HepG2 (cell line): ENCODE data around the gene PANK1. TPM values are rescaled to one million over a fixed set of nuclear protein-coding genes. Genes with fewer than 3 reads are reported as not detected.

Experiments used
- ATAC-seq: fragments of 200-7000 bp; cut with Tn5 transposase; 3 replicates; pipeline ENCODE4 v1.9.1; 2020; ENCODE audit warnings: mild to moderate bottlenecking, moderate library complexity
- BruUV-seq: library from RNA; stranded (reverse); fragments of 400-500 nt; replicated peaks from 2 replicates; lab custom pipeline; 2021; lab: Mats Ljungman, UMichigan
- CTCF ChIA-PET: fragments of 300-600 bp; formaldehyde crosslinking; extraction: SDS; loops from one replicate; lab custom pipeline; 2021; ENCODE audit warnings: low total read pairs, inconsistent platforms, low intra/inter-chr PET ratio; lab: Yijun Ruan, JAX
- POLR2A ChIA-PET: fragments of 350-600 bp; sonication (Branson Sonifier 250); formaldehyde crosslinking; loops from one replicate; lab custom pipeline; 2020; ENCODE audit warnings: antibody characterized with exemption, inconsistent platforms; lab: Yijun Ruan, JAX
- DNase-seq: peaks from one replicate; pipeline ENCODE4 v3.0.0-alpha.2; 2015; ENCODE audit warnings: low spot score
- FAIRE-seq: peaks from 3 replicates; lab custom pipeline; 2011; peaks lifted over from hg19 to GRCh38; lab: Jason Lieb, UNC
- H2AFZ ChIP-seq: one replicate; pipeline ENCODE4 v1.6.1; 2011; ENCODE audit warnings: low read length, inconsistent platforms
- H3K27ac ChIP-seq: fragments of 300-600 bp; 3 replicates; pipeline ENCODE4 v1.8.0; 2011; ENCODE audit warnings: mixed run types, mild to moderate bottlenecking, mixed read lengths, low read length, inconsistent platforms; ENCODE audit not compliant: insufficient read depth; ENCODE audit errors: extremely low read length
- H3K27me3 ChIP-seq, 2 experiments: fragments of 200-600 bp in 1 of 2; 2 replicates in 1 of 2; 3 replicates in 1 of 2; pipeline versions ENCODE4 v1.6.0 to v1.8.0; 2011; ENCODE audit warnings: low read length in 2 of 2, mild to moderate bottlenecking in 2 of 2, moderate library complexity in 2 of 2, inconsistent platforms in 1 of 2; ENCODE audit not compliant: insufficient read depth in 2 of 2, control insufficient read depth in 1 of 2
- H3K36me3 ChIP-seq, 2 experiments: fragments of 200-600 bp in 1 of 2; replicated peaks in 1 of 2; 2 replicates in 1 of 2; 3 replicates in 1 of 2; pipeline versions ENCODE4 v1.5.1 to v1.8.0; 2011; ENCODE audit warnings: low read length in 2 of 2, inconsistent platforms in 1 of 2; ENCODE audit not compliant: insufficient read depth in 2 of 2, control insufficient read depth in 1 of 2
- H3K4me1 ChIP-seq: 2 replicates; pipeline ENCODE4 v1.5.1; 2012; ENCODE audit warnings: low read length, inconsistent platforms; ENCODE audit not compliant: insufficient read depth
- H3K4me2 ChIP-seq: 2 replicates; pipeline ENCODE4 v1.6.0; 2011; ENCODE audit warnings: low read depth, low read length, inconsistent platforms
- H3K4me3 ChIP-seq, 3 experiments: fragments of 200-600 bp in 1 of 3; sonication (generic), shearing (Covaris generic) in 1 of 3; replicated peaks in 1 of 3; 2 replicates each; pipeline ENCODE4 v1.5.1; 2011 to 2016; ENCODE audit warnings: low read length in 3 of 3, inconsistent platforms in 2 of 3, low read depth in 2 of 3, mild to moderate bottlenecking in 2 of 3, control low read depth in 1 of 3, mixed read lengths in 1 of 3; ENCODE audit not compliant: insufficient read depth in 1 of 3
- H3K79me2 ChIP-seq: one replicate; pipeline ENCODE4 v1.6.1; 2011; ENCODE audit warnings: low read length, inconsistent platforms; ENCODE audit not compliant: insufficient read depth
- H3K9ac ChIP-seq: 2 replicates; pipeline ENCODE4 v1.6.0; 2011; ENCODE audit warnings: mild to moderate bottlenecking, low read depth, low read length, inconsistent platforms; ENCODE audit not compliant: insufficient read depth
- H3K9me3 ChIP-seq: 2 replicates; pipeline ENCODE4 v1.5.1; 2012; ENCODE audit warnings: mild to moderate bottlenecking, low read length
- H4K20me1 ChIP-seq: 2 replicates; pipeline ENCODE4 v1.6.0; 2011; ENCODE audit warnings: inconsistent platforms, mild to moderate bottlenecking, low read length, moderate library complexity; ENCODE audit not compliant: insufficient read depth
- AGO1 ChIP-seq: fragments of 200-400 bp; formaldehyde crosslinking; IDR thresholded peaks from 2 replicates; pipeline ENCODE4 v1.6.1; 2017; ENCODE audit warnings: mild to moderate bottlenecking, low read depth, low read length, moderate library complexity; ENCODE audit not compliant: poor library complexity, severe bottlenecking
- CBFB ChIP-seq: sonication (generic); formaldehyde crosslinking; IDR thresholded peaks from 2 replicates; pipeline ENCODE4 v1.4.0; 2020; ENCODE audit warnings: missing genetic modification reagents
- TEAD3 ChIP-seq: optimal IDR thresholded peaks from 2 replicates; pipeline ENCODE3; 2016; ENCODE audit warnings: borderline replicate concordance
- TP53 ChIP-seq: sonication (generic); formaldehyde crosslinking; conservative IDR thresholded peaks from 2 replicates; pipeline ENCODE4 v1.4.0; 2020; ENCODE audit warnings: missing genetic modification reagents
- ZNF12 ChIP-seq: sonication (generic); formaldehyde crosslinking; IDR thresholded peaks from 2 replicates; pipeline ENCODE4 v1.5.0; 2020; ENCODE audit warnings: missing genetic modification reagents
- WGBS: methylation state at CpG from one replicate; pipeline ENCODE4 v1.1.6; 2017; ENCODE audit warnings: low lambda C conversion rate; 5-methylcytosine and 5-hydroxymethylcytosine counted together
- in situ Hi-C: cut with HindIII; loops from 2 replicates; pipeline ENCODE4 v1.10.0; 2017; ENCODE audit warnings: low pct_unique_long_range_greater_than_20kb; ENCODE audit not compliant: extremely low pct_ligation_motif_present
- intact Hi-C: fragments of 100-400 bp; cut with micrococcal nuclease; formaldehyde crosslinking; loops from one replicate; pipeline ENCODE4 v1.10.0; 2022; ENCODE audit not compliant: unreplicated experiment
- polyA plus RNA-seq, 8 experiments: library from polyadenylated mRNA; depleted of rRNA in 3 of 8; stranded (reverse) in 7 of 8; unstranded in 1 of 8; fragments of >200 nt; fragmentation: Illumina TruSeq in 4 of 8; extraction: Trizol in 4 of 8; gene quantifications; 2 replicates each; pipeline versions ENCODE4 v1.2.1 to v1.2.3, GENCODE V29; 2011 to 2016; ENCODE audit warnings: low read depth in 4 of 8, missing spikeins in 1 of 8, mixed read lengths in 1 of 8; ENCODE audit not compliant: insufficient read depth in 1 of 8
- total RNA-seq, 5 experiments: library from RNA; depleted of rRNA; stranded (reverse); fragments of >200 nt; fragmentation: Illumina TruSeq; extraction: Trizol; gene quantifications; 2 replicates each; pipeline ENCODE4 v1.2.3, GENCODE V29; 2016; ENCODE audit warnings: low read depth in 1 of 5
- TF ChIP-seq, protein P1 (sequence below): sonication (generic); formaldehyde crosslinking; IDR thresholded peaks from 2 replicates; pipeline ENCODE4 v1.4.0; 2020; ENCODE audit warnings: missing genetic modification reagents

The PANK1 gene
- total and polyA plus RNA-seq, 2 of the 13 experiments (the other 11 are each of a cell fraction or from before 2014, with no cell fraction given), result 18.2 to 33.3 TPM

DNA sequence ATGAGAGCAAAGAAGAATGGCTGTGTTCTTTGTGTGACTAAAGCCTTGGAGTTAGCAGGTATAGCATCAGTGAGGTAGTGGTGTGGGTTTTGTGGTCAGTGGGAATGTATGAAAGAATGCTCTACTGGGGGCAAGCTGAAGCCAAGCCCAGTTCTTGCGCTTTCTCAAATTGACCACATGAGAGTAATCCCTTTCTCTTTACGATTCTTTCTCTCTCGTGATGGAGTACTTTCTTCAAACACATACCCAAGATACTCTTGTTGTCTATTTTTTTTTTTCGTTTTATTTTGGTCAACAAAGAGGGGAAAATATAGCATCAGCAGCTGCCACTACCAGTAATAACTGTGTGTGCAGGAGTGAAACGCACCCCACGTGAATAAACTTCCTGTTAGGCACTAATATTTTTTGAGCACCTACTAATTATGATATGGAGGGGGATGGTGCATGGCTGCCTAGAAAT is 8.4 kb upstream of the PANK1 start:
- ATAC-seq, result peak; percentile 71
- H3K4me3 ChIP-seq, result no peak overlapping the region
- H3K36me3 ChIP-seq, result no peaks in the 10 kb centered on the region; a peak in 1 of 5 replicates
- H4K20me1 ChIP-seq, result no peaks in the 10 kb centered on the region
- ChIA-PET POLR2A (interaction anchor here (2.5 to 4.1 kb wide), 2 partner anchors 9 to 48 kb away, joined by 7 to 35 read pairs; partner anchors contain the start of gene KIF20B), CTCF (no interaction called here)
- TF ChIP-seq ZNF12 (CRISPR knock-in tag), result peak; percentile 59; the same call in 1 of the 2 replicates
- no peak for TF ChIP-seq TP53
- TF ChIP-seq TEAD3 (CRISPR knock-in tag), result peak; percentile 17
- TF ChIP-seq, protein P1, sequence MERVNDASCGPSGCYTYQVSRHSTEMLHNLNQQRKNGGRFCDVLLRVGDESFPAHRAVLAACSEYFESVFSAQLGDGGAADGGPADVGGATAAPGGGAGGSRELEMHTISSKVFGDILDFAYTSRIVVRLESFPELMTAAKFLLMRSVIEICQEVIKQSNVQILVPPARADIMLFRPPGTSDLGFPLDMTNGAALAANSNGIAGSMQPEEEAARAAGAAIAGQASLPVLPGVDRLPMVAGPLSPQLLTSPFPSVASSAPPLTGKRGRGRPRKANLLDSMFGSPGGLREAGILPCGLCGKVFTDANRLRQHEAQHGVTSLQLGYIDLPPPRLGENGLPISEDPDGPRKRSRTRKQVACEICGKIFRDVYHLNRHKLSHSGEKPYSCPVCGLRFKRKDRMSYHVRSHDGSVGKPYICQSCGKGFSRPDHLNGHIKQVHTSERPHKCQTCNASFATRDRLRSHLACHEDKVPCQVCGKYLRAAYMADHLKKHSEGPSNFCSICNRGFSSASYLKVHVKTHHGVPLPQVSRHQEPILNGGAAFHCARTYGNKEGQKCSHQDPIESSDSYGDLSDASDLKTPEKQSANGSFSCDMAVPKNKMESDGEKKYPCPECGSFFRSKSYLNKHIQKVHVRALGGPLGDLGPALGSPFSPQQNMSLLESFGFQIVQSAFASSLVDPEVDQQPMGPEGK, result peak; percentile 45; the same call in 1 of the 2 replicates
- TF ChIP-seq AGO1, result no peak
- peak; percentile 77; the same call in 1 of the 2 replicates for TF ChIP-seq CBFB
- DNase-seq, result peak; percentile 74
- no peak for FAIRE-seq
- in situ Hi-C loops, result no loop called here
- intact Hi-C loops, result no loop called here
- peak overlapping the region; percentile 20 for H3K4me2 ChIP-seq
- H2AFZ ChIP-seq, result no peak overlapping the region
- BruUV-seq, result no TSS peak
- H3K9ac ChIP-seq, result no peak overlapping the region
- H3K27ac ChIP-seq, result no peak overlapping the region
- WGBS, result 53% methylated on average over 6 of the region's 6 CpGs
- H3K9me3 ChIP-seq, result peaks cover 25% of the 10 kb centered on the region
- peaks cover 47% of the 10 kb centered on the region for H3K4me1 ChIP-seq
- no peaks in the 10 kb centered on the region for H3K27me3 ChIP-seq
- H3K79me2 ChIP-seq, result no peaks in the 10 kb centered on the region
